HTERT RPE-1 (cell line): ENCODE measurements around the gene HMGA1.

Experiments used
- in situ Hi-C: fragments of 300-500 bp; cut with MboI; formaldehyde crosslinking; loops from 4 replicates; pipeline ENCODE4 v1.14.3; 2020; ENCODE audit warnings: low sequenced_read_pairs

HMGA1 gene

DNA sequence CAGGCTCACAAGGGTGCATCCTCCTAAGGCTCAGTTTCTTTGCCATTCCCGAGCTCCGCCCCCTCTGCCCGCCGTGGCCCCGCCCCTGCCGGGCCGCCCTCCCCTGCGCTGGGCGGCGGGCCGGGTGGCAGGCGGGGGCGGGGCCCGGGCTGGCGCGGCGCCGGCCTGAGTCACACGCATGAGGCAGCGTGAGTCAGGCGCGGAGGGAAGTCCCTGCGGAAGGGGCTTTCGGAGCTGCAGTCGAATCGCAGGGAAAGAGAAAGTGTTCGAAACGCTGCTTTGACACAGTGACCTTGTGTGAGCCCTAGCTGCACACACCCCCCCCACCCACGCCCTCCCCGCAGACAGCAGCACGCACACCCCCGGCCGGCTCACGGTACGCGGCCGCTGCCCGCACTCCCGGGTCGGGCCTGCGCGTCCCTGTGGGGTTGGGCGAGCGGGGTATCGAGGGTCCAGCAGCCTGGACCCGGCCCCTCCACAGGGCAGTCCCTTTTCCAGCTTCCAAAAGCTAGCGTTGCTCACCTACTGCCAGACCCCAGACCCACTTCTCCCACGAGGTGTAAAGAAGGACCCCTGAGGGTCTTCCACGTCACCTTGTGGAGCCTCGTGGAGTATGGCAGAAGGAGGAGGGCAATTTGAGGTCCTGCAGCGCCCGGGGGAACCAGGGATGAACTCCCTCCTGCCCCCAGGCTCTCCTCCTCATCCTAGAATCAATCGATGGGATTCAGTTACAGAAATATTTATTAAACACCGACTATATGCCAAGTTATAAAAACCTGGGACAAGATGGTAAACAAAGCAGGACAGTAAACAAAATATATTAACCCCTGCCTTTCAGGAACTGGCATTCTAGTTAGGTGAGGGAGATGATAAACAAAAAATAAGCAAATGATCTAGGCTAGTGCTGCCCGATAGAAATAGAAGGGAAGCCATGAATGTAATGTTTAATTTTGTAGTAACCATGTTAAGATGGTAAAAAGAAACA lies 12.4 kb upstream of the HMGA1 start:
- in situ Hi-C loops = no loop called here

DNA sequence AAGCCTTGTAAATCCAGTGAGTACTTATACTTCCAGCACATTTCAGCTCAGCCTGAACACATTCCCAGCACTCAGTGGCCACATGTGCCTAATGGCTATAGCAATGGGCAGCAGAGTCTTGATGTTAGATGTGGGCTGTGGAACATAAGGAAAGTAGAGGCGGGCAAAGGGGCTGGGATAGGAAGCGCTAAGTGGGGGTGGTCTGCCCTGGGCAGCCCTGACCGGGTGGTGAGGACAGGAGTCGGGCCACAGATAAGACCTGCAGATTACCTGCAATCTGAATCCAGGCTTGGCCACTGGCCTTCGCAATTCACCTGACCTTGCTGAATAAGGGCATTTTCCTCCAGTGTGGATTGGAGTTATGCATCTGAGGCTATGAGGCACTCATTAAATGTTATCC lies 11.1 kb upstream of the HMGA1 start:
- in situ Hi-C loops = no loop called here

DNA sequence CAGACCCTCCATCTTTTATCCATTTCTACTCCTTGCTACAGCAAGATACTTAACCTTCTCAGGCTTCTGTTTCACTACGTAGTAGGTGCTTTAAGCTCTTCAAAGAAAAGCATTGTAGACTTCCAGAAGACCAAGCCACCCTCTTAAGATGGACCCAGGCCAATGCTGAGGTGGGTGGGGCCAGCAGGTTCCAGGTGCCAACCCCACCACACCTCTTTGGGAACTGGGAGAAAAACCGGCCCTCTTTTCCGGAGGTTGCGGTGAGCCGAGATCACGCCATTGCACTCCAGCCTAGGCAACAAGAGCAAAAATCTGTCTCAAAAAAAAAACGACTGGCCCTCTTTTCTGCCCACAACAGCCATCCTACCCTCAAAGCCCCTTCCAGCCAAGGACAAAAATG lies 10.6 kb upstream of the HMGA1 start:
- in situ Hi-C loops = no loop called here

DNA sequence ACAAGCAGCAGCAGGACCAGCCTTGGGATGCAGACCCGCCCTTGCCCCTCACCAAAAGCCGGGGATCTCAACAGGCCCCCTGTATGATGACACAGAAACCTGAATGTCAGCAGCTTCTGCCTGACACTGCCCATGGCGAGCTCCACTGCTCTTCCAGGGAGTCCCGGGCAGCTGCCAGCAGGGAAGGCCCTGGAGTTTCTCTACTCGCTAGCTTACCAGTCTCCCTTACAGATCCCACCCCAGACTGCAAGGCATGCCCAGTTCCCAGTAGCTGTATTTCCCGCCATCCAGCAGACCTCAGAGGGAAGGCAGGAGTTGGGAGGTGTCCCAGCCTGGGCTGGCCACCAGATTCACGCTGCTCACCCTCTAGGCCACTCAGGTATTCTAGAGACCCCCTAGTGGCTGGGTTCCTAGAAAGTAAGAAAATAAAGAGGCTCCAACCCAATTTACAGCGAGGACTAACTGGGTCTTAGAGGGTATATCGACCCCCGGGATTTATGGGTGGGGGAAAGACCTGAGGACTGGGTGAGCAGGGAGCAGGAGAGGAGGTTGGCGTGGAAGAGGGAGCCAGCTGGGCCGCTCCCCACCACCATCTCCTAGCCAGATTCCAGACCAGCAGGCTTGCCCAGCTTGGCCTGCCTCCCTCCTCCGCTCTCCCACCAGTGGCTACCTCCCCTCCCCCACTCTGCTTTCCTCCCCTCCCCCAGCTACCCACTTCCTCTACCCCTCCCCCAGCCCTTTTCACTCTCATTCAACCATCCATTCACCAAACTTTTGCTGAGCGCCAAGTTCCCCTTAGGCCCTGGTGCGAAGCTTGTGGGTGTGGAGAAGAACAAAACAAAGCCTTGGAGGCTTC lies 9.7 kb upstream of the HMGA1 start:
- in situ Hi-C loops = no loop called here

DNA sequence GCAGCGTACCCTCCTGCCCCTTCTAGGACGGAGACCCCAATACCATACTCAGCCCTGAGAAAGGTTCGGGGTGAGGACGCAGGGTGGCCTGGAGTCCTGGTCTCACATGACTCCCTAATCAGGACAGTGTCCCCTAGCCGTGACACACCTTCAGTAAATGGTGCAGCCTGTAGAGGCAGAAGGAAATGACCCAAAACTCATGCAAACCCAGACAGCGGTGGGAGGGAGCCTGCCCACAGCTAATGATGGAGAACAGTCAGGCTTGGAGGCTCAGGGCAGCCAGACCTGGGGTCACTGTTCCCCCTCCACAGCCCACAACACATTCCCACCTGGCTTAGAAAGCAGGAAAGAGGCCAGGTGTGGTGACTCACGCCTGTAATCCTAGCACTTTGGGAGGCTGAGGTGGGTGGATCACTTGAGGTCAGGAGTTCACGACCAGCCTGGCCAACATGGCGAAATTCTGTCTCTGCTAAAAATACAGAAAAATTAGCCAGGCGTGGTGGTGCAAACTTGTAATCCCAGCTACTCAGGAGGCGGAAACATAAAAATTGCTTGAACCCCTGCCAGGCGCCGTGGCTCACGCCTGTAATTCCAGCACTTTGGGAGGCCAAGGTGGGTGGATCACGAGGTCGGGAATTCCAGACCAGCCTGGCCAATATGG lies 8.8 kb upstream of the HMGA1 start:
- in situ Hi-C loops = no loop called here

DNA sequence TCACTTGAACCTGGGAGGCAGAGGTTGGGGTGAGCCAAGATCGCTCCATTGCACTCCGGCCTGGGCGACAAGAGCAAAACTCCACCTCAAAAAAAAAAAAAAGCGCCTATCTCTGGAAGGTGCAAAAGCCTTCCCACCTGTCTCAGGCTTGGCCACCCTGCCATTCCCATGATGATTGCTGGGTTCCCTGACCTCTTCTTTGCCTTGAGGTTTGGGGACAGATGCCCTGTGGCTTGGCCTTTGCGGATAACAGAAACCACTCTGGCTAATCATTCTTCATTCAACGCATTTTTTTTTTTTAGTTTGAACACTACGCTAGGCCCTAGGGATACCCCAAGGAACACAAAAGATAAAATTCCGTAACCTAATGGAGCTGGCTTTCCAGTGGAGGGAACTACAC lies 6.8 kb upstream of the HMGA1 start:
- in situ Hi-C loops = no loop called here

DNA sequence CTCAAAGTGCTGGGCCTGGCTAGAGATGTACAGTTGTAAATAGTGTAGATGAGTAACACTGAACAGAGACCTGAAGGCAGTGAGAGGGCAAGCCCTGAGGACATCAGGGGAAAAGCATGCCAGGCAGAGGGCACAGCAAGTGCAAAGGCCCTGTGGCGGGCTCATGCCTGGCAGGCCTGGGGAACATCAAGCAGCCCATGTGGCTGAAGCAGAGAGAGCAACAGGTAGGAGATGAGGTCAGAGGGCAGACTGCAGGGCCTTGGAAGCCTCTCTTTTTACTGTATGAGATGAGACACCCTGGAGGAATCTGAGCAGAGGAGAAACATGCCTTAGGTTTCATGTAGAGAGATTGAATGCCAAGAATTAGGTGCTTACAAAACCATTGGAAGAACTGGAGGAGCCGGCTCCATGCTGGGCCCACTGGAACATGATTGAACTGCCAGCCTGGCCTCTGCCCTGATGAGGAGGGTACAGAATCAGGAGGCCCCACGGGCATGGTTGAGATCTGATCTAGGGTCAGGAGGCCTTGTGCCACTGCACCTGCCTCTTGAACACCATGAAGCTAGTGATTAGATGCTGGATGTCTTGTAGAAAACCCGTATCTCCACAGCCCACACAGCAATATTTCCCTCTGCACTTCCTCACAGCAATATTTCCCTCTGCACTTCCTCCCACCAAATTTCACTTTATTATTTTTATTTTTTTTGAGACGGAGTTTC lies 5.9 kb upstream of the HMGA1 start:
- in situ Hi-C loops = no loop called here

DNA sequence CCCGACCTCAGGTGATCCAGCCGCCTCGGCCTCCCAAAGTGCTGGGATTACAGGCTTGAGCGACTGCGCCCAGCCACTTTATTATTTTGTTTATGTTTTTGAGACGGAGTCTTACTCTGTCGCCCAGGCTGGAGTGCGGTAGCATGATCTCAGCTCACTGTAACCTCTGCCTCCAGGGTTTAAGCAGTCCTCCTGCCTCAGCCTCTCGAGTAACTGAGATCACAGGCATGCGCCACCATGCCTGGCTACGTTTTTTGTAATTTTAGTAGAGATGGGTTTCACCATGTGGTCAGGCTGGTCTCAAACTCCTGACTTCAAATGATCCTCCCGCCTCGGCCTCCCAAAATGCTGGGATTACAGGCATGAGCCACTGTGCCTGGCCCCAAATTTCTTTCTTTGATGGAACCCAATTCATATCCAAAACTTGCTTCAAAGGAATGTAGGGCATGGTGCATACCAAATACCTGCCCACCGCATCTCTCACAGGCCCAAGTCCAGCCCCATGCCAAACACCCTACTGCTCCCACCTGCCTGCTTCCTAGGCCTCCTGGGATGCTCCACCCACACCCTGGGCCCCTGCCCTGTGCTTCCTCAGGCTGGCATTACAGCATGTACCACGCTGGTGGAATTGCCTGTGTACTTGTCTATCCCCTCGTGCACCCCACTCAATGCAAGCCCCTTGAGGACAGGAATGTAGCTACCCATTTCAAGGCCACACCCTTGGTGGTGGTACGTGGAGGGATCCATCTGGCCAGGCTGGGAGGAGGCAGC lies 4.9 kb upstream of the HMGA1 start:
- in situ Hi-C loops = no loop called here

DNA sequence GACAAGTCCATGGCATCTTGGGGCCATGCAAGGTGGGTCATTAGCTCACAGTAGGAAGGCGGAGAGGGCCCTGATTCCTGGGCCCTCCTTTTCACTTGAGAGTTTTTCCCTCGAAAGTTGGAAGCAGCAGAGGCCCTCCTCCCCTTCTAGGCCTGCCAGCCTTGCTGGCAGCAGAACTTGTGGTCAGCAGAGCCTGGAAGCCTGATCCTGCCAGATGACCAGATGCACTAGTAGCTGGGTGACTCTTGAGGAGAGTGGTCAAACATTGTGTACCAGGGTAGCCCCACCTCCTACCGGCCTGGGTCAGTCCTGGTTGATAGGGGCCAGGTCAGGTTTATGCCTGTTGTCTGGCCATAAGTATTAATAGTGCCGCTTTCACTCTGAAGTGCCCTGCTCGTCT lies 3.8 kb upstream of the HMGA1 start:
- in situ Hi-C loops = no loop called here

DNA sequence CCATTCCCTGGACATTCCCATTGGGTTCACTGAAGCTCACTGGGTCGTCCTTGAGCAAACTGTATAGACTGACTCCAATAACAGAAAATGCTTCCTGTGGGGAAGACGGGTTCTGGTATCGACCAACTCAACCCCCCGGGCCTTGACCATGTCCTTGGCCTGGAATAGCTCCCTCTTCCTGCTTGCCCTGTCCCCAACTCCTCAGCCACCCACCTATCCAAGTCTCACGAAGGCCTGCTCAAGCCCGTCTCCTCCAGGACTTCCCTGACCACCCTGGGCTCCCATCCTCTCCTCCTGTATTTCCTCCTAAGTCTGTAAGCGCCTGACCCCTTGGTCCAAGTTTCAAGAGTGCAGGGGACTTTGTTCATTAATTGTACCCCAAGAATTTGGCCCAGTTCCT lies 2.8 kb upstream of the HMGA1 start:
- in situ Hi-C loops = no loop called here

DNA sequence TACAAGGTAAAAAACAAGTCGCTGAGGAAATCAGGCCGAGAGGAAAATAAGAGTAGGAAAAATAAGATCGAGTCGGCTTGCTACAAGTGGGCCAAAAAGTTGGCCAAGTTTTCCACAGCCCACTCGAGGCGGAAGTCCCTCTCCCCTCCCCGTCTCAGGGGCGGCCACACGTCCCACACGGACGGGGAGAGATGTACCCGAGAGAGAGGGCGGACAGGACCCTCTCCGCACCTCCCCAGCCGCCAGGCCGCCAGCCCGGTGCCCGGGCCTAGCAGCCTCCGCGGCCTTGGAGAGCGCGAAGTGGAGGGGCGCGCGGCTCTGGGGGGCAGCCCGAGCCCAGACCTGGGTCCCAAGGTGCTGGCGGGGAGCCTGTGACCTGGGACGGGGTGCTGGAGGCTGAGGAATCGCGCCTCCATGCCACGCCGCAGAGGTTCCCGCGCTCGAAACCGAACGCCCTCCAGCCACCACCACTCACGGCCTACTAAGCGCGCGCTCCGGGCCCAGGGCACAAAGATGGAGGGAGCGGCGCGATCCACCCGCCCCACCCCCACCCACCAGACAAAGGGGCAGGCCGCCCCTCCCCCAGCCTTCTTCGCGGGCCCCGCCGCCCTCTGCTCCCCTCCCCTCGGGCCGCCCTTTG lies 1.9 kb upstream of the HMGA1 start:
- in situ Hi-C loops = no loop called here

DNA sequence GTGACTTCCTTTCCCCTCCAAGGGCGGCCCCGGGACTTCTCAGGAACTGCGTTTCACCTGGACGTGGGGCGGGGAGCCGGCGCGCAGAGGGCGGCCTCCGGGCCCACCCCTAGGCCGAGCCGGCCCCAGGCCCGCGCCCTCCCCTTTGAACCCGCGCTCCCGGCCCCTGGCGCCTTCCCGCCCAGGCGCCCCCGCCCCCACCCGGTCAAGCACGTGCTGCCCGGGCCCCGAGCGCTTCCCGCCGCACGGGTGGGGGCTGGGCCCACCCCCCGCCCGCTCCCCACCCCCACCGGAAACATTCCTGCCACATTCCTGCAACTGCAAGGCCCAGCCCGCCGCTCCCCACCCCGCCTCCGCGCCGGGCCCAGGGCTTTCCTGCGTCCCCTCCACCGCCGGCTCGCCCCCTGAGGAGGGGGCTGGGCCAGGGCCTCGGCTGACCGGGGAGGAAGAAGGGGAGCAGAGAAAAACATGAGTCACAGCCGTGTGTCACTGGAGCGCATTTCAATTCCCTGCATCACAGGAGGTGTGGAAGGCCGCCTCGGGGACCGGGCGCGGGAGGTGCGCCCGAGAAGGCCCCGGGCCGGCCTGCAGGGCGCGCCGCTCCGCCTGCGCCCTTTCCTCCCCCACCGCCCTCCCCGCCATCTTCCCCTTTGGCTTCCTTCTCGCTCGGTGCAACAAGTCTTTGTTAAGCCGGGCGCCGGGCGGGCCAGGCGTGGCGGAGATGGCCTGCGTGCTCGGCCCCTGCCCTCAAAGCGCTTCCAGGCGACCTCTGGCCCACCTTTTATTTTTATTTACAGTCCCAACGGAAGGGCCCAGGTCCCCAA lies 1.2 kb upstream of the HMGA1 start:
- in situ Hi-C loops = no loop called here

DNA sequence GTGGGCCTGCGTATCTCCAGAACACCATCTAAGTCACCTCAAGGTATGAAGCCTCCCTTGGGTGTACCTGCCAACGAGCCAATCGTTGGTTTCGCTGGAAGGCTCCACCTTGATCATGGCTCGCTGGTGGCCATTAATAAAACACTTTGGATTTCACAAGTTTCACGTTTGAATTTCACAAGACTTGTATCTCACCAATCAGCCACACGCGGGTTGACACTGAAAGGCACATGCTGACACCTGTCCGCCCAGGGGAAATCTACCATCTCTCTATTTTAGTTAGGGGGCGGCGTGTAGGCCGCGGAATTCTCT lies 586 bp upstream of the HMGA1 start:
- in situ Hi-C loops = no loop called here

DNA sequence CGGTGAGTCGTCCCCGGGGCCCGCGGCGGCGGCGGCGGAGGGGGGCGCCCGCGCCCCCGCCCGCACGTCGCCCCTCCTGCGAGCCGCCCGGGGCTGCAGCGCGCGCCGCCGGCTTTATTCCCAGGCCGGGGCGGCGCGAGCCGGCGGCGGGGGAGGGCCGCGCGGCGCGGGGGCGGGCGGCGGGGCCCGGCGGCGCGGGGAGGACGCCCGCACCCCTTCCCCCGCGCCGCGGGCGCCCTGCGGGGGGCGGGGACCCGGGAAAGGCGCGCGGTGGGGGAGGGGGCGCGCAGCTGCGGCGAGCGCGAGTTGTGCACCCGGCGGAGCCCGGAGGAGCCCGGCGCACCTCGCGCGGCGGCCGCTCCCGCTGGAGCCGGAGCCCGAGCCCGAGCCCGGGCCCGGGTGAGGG lies 646 bp downstream of the HMGA1 start:
- in situ Hi-C loops = no loop called here

DNA sequence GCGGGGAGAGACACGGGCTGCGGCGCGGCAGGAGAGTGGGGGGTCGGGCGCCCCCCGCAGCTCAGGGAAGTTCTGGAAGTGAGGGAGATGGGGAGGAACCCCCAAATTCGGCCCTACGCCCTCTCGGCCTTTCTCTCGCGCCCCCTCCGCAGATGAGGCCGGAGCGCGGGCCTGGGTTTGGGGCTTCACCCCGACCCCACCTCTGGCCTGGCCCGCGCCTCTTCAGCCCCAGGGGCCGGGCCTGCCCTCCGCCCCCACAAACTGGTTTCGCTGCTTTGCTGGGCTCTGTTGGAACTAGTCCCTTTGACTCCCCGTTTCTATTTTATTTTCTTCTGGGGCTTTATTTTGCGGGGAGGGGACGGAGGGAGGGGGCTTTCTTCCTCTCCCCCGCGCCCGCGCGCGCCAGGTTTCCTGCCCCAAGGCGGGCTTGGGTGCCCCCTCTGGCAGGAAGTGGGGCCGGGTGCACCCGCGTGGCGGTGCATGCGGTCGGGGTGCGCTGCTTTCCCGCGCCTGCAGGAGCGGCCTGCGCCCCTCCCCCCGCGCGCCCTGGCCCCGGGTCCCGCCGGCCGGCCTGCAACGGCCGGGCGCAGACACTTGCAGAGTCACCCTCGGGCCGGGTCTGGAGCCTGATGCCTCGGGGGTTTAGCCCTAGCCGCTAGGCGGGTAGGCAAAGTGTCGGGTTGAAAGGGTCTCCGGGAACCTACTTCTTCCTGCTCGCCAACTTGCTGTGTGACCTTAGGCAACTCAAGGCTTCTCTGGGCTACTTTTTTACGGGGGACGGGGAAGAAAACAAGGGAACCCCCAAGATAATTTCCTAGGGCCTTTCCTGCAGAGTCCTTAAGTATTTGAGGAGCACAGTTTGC lies 1.3 kb downstream of the HMGA1 start:
- in situ Hi-C loops = no loop called here

DNA sequence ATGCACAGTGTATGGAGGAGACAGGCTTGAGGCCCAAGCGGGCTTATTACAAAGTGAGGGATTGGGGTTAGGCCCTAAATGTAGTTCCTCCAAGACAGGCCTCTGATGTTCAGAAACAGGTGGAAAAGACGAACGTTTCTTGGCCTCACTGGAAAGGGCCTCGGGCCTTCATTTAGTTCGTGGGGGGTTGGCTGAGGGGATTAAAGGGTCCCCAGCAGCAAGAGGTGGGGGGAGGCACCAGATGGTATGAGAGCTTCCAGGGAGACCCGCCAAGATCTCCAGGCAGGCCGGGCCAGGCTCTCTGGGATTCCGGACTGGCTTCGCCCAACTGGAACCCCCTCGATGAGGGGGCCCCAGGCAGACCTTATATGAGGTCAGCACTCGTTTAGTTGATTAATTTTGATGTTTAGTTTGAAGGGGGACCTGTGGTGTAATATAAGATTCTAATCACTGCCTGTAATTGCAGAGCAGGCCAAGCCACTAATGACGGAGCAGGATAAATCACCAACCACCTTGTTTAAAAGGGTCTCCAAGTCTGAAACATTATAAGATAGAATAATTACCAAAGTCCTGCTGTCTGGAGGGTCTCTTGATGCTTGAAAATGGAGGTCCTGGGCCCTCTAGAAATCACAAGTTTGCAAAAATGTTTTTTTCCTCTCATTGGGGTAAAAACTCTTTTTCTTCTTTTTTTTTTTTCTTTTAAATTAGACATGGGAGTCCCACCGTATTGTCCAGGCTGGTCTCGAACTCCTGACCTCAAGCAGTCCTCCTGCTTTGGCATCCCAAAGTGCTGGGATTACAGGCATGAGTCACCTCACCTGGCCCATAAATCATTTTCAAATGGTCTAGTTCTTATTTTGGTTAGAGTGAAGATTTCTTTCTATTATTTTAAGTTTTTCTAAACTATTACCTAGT lies 2.2 kb downstream of the HMGA1 start:
- in situ Hi-C loops = no loop called here

DNA sequence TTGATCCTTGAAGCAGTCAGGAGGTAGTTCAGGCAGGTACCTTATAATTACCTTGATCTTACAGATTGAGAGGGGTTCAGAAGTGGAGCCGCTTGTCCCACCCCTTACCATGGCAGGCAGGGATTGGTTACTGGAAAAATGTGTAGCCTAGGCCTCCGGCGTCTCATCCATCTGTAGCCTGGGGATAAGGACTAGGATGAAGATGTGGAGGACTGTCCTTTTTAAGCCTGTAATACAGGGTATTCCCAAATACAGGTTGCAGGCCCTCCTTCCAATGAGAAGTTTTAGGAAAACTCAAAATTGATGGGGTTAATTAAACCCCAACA lies 2.8 kb downstream of the HMGA1 start:
- in situ Hi-C loops = no loop called here
